ENCODE measurements around the gene POLR2J.

The POLR2J gene

DNA sequence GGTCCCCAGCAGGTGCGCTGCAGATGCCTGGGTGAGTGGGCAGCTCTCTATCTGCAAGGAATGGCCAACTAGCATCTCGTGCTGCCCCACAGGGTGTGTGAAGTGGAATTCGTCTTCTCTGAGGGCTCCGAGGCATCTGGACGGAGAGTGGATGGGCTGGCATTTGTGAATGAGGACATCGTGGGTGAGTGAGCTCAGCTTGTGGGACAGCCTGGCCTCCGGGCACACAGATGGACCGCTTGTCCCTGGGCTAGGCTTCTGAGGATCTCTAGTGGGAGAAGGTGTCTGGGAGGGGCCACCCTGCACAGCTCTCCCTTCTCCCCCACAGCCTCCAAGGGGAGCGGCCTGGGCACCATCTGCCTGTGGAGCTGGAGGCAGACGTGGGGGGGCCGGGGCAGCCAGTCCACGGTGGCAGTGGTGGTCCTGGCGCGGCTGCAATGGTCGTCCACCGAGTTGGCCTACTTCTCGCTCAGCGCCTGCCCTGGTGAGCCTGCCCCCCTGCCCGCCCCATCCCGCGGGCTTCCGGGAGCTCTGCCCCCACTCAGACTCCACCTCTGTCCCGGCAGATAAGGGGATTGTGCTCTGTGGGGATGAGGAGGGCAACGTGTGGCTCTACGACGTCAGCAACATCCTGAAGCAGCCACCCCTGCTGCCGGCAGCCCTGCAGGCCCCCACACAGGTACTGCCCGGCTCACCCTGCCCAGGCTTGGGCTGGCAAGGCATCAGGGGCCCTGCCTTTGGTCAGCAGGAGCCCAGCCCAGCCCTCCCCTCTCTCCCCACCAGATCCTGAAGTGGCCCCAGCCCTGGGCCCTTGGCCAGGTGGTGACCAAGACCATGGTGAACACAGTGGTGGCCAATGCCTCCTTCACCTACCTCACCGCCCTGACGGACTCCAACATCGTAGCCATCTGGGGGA is 6.3 kb downstream of the POLR2J start:
- FAIRE-seq (no peak), DNase-seq (ENCODE audit: insufficient read length) (no peak)

DNA sequence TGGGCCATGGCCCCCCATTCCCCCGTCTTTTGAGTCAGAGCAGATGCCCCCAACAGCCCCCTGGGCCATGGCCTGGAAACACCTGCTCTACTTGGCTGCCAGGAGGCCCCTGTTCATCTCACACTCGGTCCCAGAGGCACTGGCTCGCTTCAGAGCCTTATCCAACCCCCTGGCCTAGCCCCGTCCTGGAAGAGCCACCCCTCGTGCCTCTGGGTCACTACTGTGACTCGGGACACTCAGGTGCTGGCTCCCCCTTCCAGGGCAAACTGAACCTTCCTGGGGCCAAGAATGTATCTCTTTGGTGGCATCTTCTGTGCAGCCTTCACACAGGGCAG is 7.0 kb downstream of the POLR2J start:
- FAIRE-seq: no peak
- DNase-seq (ENCODE audit: insufficient read length): no peak
- TF ChIP-seq POLR2A (IDR thresholded peaks at IDR 0.05; ENCODE audit: low read depth, low read length) (no peak), POLR2AphosphoS5 (IDR thresholded peaks at IDR 0.05; ENCODE audit: low read depth, low read length) (0 out of 2 replicates have a peak, but pooled peaks have one; percentile 35)

More for the DNA sequence above, 6.3 kb downstream of the POLR2J start:
- TF ChIP-seq POLR2AphosphoS5 (IDR thresholded peaks at IDR 0.05; ENCODE audit: low read depth, low read length): no peak; the same call in 1 of the 2 replicates

DNA sequence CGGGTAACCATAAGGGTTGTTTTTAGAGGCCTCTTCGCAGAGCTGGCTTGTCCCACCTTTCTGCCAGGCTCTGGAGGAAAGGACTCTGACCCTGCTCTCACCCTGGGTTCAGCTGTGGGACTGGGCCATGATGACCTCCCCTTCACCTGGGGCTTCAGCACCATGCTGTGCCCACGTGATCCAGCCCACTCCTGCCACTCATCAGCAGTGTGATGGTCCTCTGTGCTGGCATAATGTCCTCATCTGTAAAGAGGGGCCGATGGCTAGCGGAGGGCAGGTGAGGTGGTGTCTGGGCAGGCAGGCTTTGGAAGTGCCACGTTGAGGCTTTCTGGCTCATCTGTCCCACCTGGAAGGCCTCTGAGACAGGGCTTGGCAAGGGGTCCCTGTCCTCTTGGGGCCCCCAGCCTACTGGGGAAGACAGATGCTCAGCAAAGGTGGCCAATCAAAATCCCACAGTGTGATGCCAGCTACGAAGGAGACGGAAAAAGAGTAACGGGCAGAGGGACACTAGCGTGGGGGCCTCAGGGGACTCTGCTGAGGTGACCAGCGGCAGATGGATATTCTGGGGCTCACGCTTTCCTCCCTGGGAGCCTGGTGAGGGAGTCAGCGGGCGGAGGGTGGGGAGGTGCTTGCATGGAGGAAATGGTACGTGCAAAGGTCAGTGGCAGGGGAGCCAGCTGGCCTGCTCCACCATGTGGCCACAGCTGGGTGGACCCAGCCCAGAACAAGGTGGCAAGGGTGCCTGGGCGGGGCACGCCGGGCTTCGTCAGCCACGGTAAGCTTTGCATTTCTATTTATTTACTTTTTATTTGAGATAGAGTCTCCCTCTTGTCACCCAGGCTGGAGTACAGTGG is 8.5 kb downstream of the POLR2J start:
- TF ChIP-seq TAF1 (IDR thresholded peaks at IDR 0.05; ENCODE audit: borderline replicate concordance, low read depth, low read length) (no peak), POLR2AphosphoS5 (IDR thresholded peaks at IDR 0.05; ENCODE audit: low read depth, low read length) (no peak)
- no peak for FAIRE-seq

DNA sequence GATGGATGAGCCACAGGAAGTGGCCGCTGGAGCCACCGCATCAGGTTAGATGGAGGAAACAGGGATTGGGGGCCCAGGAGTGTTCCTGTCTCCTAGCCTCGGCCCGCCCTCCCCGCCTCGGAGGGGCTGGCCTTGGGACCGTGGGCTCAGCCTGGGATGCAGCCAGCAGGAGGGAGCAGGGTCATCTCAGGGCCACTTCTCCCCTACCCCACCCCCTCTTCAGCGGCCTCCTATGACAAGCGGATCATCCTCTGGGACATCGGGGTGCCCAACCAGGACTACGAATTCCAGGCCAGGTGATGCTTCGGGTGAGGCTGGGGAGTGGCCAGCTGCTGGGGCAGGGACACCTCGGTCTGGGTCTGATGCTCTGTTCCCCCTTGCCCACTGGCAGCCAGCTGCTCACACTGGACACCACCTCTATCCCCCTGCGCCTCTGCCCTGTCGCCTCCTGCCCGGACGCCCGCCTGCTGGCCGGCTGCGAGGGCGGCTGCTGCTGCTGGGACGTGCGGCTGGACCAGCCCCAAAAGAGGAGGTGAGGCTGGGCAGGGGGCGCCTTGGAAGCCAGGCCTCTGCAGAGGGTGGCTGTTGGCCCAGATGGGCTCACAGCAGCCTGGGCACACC is 9.3 kb downstream of the POLR2J start:
- no peak for TF ChIP-seq TAF1 (IDR thresholded peaks at IDR 0.05; ENCODE audit: borderline replicate concordance, low read depth, low read length)
- no peak for TF ChIP-seq POLR2AphosphoS5 (IDR thresholded peaks at IDR 0.05; ENCODE audit: low read depth, low read length)
- no peak for TF ChIP-seq POLR2A (IDR thresholded peaks at IDR 0.05; ENCODE audit: low read depth, low read length)
- no peak for FAIRE-seq
- no peak for DNase-seq (ENCODE audit: insufficient read length)

More for the DNA sequence above, 8.5 kb downstream of the POLR2J start:
- DNase-seq (ENCODE audit: insufficient read length): no peak

DNA sequence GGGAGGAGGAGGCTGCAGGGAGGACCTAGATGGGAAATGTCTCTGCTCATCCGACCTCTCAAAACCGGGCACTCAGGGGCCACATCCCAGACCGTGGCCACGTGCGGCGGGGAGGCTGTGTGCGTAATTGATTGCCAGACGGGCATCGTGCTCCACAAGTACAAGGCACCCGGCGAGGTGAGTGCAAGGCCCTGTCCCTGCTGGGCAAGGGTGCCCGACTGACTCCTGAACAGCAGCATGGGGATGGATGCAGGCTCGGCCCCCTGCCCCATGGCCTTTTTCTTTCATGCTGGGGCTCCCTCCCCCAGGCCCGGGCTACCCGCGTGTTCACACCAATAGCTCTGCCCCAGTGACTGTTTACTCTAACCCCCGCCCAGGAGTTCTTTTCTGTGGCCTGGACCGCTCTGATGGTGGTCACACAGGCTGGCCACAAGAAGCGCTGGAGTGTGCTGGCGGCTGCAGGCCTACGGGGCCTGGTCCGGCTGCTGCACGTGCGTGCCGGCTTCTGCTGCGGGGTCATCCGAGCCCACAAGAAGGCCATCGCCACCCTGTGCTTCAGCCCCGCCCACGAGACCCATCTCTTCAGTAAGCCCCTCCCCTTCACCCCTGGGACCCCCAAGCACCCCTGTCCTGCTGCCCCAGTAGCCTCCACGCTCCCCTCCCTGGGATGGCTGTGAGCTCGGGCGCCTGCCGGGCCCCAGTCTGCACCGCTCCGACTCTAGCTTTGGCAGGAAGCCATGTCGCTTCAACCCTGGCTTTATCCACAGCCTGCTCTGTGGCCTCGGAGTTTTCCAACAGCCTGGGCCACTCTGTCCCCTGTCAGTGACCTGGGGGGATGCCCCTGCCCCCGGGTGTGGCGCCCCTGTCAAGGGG is 10.0 kb downstream of the POLR2J start:
- TF ChIP-seq TAF1 (IDR thresholded peaks at IDR 0.05; ENCODE audit: borderline replicate concordance, low read depth, low read length) (no peak), POLR2AphosphoS5 (IDR thresholded peaks at IDR 0.05; ENCODE audit: low read depth, low read length) (no peak), POLR2A (IDR thresholded peaks at IDR 0.05; ENCODE audit: low read depth, low read length) (no peak)
- no peak for FAIRE-seq
- no peak for DNase-seq (ENCODE audit: insufficient read length)

DNA sequence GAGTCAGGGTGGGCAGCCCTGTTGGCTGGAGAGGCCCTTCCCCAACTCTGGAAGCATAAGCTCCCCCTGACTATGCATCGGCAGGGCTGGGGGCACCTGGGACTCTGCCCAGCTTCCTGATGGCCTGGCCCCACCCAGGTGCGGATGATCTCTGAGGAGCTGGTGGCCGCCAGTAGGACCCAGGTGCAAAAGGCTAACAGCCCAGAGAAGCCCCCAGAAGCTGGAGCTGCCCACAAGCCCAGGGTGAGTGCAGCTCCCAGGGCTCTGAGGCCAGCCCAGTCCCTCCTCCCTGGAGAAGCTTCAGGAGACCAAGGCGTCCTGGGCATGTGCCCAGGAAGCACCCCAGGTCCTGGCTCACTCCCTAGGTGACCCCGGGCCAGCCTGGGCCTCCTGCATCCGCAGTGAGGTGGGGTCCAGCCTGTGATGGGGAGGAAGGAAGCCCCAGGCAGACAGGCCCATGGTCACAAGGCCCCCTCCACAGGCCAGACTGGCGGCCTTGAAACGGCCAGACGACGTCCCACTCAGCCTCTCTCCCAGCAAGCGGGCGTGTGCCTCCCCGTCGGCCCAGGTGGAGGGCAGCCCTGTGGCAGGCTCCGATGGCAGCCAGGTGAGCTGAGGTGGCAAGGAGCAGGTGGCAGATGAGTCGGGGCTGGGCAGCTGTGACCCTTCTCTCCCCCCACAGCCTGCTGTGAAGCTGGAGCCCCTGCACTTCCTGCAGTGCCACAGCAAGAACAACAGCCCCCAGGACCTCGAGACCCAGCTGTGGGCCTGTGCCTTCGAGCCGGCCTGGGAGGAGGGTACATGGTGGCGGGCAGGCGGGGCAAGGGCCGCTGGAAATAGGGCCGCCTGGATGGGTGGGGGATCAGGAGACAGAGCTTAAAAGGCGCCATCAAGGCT is 10.9 kb downstream of the POLR2J start:
- DNase-seq (ENCODE audit: insufficient read length) (no peak), FAIRE-seq (no peak)
- no peak for TF ChIP-seq POLR2A (IDR thresholded peaks at IDR 0.05; ENCODE audit: low read depth, low read length)
- TF ChIP-seq TAF1 (IDR thresholded peaks at IDR 0.05; ENCODE audit: borderline replicate concordance, low read depth, low read length): no peak
- no peak for TF ChIP-seq POLR2AphosphoS5 (IDR thresholded peaks at IDR 0.05; ENCODE audit: low read depth, low read length)

DNA sequence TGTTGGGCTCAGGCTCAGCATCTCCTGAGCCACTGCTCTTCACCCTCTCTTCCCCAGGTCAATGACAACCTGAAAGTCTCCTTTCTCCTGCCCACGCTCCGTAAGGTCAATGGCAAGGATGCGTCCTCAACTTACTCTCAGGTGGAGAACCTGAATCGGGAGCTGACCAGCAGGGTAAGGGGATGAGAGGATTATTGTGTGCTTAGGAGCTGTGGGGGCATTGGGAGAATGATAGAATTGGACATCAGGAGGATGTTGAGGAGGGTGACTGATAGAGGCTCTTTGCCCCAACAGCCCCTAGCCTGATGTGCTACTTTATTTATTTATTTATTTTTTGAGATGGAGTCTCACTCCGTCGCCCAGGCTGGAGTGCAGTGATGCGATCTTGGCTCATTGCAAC is 12.6 kb downstream of the POLR2J start:
- FAIRE-seq (no peak), DNase-seq (ENCODE audit: insufficient read length) (no peak)
- TF ChIP-seq TAF1 (IDR thresholded peaks at IDR 0.05; ENCODE audit: borderline replicate concordance, low read depth, low read length) (no peak), POLR2A (IDR thresholded peaks at IDR 0.05; ENCODE audit: low read depth, low read length) (no peak), POLR2AphosphoS5 (IDR thresholded peaks at IDR 0.05; ENCODE audit: low read depth, low read length) (no peak)

DNA sequence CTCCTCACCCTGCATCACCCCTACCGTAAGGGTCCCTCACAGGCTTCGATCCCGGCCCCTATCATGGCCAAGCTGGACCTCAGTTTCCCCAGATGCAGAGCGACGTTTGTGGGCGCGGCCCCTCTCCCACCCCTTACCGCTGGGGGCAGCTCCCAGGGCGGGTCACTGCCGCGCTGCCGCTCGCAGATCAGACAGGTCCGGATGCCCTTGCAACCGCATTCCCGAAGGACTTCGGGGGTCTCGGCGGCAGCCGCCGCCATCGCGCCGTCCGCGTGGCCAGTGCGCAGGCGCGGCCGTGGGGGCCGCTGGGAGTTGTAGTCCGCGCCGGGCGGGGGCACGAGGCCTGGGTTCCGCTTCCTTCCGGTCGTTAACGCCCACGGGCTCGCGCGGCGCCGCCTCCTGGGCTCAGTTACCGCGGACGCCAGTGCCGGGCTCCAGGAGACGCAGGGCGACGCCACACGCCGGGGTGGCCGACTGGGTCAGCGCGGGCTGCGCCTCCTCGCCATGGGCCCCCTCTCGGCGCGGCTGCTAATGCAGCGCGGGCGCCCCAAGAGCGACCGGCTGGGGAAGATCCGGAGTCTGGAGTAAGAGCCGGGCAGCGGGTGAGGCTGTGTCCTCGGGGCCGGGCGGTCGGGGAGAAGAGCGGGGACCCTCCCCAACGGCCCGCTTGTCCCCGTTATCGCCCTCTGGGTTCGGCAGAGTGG is 14.0 kb downstream of the POLR2J start, which contains the start of the genes ALKBH4 and LRWD1:
ALKBH4 (minus strand) TSS at position 287 of the 704 bp plus-strand sequence; CDS start at position 260, 27 bp downstream.
LRWD1 (plus strand) TSS at position 408 of the 704 bp plus-strand sequence; CDS start at position 505, 97 bp downstream.
- FAIRE-seq (peak; percentile 99), DNase-seq (ENCODE audit: insufficient read length) (peak; percentile 100)
- peak; percentile 90 for TF ChIP-seq POLR2A (IDR thresholded peaks at IDR 0.05; ENCODE audit: low read depth, low read length)
- peak; percentile 67; the same call in 1 of the 2 replicates for TF ChIP-seq TAF1 (IDR thresholded peaks at IDR 0.05; ENCODE audit: borderline replicate concordance, low read depth, low read length)
- peak; percentile 75 for TF ChIP-seq POLR2AphosphoS5 (IDR thresholded peaks at IDR 0.05; ENCODE audit: low read depth, low read length)

DNA sequence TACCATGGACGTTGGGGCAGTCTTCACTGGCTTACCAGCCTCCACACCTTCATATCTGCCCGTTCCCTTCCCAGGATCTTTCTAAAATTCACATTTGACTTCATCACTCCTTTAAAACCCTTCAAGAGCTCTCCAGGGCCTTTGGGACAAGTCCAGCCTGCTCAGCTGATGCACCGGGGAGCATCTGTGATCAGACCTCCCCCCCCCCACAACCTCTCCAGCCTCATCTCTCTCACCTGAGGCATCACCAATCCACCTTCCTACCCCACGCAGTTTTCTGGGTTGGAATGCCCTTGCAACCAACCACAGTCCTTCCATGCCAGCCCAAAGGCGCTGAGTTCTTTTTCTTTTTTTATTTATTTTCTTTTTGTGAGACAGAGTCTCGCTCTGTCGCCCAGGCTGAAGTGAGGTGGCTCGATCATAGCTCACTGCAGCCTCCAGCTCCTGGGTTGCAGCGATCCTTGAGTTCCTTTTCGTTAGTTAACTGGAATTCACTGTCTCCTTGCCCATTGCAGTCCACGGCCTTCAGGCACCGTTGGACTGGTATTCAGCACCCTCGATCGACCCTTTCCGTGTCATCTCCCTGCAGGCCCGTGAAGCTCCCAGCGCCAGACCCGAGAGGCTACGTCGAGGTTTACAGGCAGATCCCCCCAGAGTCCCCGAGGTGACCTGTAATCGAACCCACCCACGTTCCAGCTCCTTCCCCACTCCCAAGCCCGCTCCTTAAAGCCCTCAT is 14.7 kb downstream of the POLR2J start:
- FAIRE-seq (no peak), DNase-seq (ENCODE audit: insufficient read length) (no peak)
- TF ChIP-seq POLR2AphosphoS5 (IDR thresholded peaks at IDR 0.05; ENCODE audit: low read depth, low read length) (no peak), POLR2A (IDR thresholded peaks at IDR 0.05; ENCODE audit: low read depth, low read length) (no peak), TAF1 (IDR thresholded peaks at IDR 0.05; ENCODE audit: borderline replicate concordance, low read depth, low read length) (no peak)

Measured in GM12892 (cell line).